ENCODE data around the gene KCNMB3.
"Not testable (repeated sequence)": the region's sequence is repeated elsewhere in the genome, so short reads cannot be mapped to it uniquely, and the experiment has no call there.

KCNMB3 gene

GRCh38 chr3:179263134-179263533 lies 12.2 kb upstream of the KCNMB3 start:
- no peak for DNase-seq

- peak; percentile 9 to 45 for DNase-seq
Observed at GRCh38 chr3:179260949-179261765, 10.2 kb upstream of the KCNMB3 start.

GRCh38 chr3:179259959-179260756 lies 9.2 kb upstream of the KCNMB3 start:
- DNase-seq, result peak in 1 of 2 donors; percentile 10

DNA sequence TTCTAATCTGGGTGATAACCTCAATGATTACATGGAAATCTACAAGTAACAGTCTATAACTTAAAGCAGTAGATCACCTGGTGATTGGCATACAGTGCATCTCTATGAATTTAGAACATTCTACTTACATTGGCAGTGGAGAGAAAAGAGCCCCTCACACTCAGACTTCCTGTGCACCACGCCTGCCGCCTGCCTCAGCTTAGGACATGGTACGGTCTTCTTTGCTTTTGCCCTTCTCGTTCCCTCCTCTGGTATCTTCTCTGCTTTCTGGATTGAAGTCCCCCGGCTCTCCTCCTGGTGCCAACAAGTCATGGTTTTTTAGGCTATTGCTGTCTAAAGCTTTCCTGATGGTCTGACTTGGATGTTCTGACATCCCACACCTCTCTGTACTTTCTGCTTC lies 7.9 kb upstream of the KCNMB3 start:
- DNase-seq, result no peak

GRCh38 chr3:179257742-179258141 lies 6.8 kb upstream of the KCNMB3 start:
- not testable (repeated sequence) for DNase-seq

DNA sequence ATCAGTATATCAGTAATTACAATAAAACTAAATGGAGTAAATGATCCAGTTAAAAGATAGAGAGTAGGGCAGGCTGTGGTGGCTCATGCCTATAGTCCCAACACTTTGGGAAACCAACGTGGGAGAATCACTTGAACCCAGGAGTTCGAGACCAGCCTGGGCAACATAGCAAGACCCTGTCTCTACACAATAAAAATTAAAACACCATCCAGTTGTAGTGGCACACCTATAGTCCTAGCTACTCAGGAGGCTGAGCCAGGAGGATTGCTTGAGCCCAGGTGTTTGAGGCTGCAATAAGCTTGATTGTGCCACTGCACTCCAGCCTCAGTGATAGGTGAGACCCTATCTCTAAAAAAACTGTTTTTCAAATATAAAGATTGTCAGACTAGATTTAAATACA lies 5.9 kb upstream of the KCNMB3 start:
- DNase-seq, result no peak

GRCh38 chr3:179247289-179248015 lies 3.5 kb downstream of the KCNMB3 start:
- peak in 1 of 2 donors; percentile 3 for DNase-seq

DNA sequence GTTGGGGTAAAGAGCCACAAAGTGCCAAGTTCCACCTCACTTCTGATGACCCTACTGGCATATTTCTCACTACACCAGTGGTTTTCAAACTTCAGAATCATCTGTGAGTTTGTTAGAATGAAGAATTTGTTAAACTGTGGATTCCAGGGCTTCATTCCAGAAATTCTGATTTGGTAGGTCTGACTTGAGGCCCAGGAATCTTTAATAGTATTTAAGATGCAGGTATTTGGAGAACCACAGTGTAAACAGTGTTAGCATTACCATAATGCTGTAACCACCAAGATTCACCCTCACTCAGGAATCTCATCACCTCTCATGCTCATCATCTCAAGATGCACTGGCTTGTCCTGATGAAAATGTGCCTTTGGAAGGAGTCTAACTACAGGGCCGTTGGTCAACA lies 6.0 kb downstream of the KCNMB3 start:
- DNase-seq, result no peak

DNA sequence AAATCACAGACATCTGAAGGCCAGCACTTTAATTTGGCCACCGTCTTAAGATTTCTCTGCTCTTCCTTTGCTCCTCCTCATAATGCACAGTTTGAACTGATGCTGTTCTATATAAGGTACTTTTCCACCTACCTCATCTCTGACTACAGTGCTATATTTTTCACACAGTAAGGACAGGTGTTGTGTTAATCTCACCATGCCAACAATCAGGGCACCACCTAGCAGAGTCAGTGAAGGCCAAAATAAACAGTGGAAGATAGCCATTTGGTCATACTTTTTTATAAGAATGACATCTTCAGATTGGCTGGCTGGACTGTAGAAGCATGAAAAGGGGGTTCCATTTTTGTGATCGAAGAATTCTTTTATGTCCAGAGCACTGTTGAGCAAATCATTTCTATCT lies 8.1 kb downstream of the KCNMB3 start:
- not testable (repeated sequence) for DNase-seq

GRCh38 chr3:179240299-179240698 lies 10.6 kb downstream of the KCNMB3 start:
- not testable (repeated sequence) for DNase-seq

GRCh38 chr3:179236669-179237301 lies 14.1 kb downstream of the KCNMB3 start:
- no peak for DNase-seq

- no peak for DNase-seq
Observed at GRCh38 chr3:179234199-179234598, 16.7 kb downstream of the KCNMB3 start.

GRCh38 chr3:179233043-179233442 lies 17.9 kb downstream of the KCNMB3 start:
- no peak for DNase-seq

GRCh38 chr3:179229177-179229576 lies 21.7 kb downstream of the KCNMB3 start:
- no peak for DNase-seq

DNA sequence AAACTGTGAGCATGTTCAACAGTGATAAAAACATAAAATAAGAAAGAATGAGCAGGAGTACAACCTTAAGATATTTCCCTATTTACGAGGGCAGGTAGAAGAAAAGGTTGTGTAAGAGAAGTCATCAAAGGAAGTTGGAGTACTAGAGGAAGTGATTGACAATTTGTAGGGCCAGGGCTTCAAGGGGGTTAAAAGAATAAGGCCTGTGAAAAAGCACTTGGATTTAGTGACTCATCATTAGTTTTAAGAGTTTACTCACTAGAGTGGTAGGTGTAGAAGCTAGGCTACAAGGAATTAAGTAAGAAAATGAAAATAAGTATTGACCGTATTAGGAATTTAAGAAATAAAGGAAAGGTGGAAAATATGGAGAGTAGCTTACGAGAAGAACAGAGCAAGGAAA lies 23.6 kb downstream of the KCNMB3 start:
- no peak for DNase-seq

- DNase-seq, result no peak
Observed at GRCh38 chr3:179224584-179224983, 26.3 kb downstream of the KCNMB3 start.

DNA sequence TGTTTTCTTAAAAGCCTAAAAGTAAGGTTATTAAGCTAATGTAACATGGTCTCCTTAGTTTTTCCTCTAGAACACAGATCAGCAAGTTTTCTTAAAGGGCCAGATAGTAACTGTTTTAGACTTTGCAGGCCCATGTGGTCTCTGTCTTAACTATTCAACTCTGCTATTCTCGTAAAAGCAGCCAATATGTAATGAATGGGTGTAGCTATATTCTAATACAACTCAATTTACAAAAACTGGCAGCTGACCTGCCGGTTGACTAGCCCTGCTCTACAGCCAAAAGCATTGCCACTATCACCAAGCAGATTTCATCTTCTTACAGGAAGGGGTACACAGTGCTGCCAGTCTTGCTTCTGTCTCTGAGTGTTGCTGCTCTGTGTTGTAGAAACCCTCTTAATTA lies 27.4 kb downstream of the KCNMB3 start:
- DNase-seq, result no peak

- not testable (repeated sequence) for DNase-seq
Observed at GRCh38 chr3:179218213-179218612, 32.7 kb downstream of the KCNMB3 start.

DNA sequence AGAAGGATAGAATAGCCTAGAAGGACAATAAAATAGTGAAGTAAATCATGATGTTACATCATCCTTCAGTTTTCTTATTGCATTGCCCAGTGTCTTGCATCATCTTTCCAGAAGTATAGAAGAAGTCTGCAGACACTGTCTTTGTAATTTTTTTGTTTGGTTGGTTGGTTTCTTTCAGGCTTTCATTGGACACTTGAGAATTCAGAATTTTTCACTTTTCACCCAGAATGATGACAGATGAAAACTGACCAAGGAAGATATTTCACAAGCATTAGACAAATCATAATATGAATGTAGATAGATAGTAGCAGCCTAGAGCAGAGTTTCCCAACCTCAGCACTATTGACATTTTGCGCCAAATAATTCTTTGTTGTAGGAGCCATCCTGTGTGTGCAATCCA lies 35.4 kb downstream of the KCNMB3 start:
- peak; percentile 6 to 46 for DNase-seq

DNA sequence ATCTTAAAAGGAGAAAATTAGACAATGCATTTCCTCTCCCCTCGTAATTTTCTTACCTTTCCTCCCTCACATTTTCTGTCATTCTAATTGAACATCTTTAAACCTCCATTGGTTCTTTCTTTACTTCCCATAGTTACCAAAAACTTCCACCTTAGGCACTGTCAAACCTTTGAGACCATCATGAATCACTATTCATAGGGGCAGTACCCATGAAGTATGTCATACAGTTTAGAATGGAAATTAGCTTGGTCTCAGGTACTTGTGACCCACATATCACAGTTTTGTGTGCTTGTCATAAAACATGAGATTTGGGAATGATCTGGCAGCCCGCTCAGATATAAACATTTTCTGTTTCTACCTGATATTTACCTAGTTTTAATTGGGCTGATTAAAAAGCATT lies 50.1 kb downstream of the KCNMB3 start:
- DNase-seq, result no peak

- DNase-seq, result no peak
Observed at GRCh38 chr3:179196700-179197099, 54.2 kb downstream of the KCNMB3 start.

- no peak for DNase-seq
Observed at GRCh38 chr3:179196098-179196497, 54.8 kb downstream of the KCNMB3 start.

- DNase-seq, result no peak
Observed at GRCh38 chr3:179194931-179195330, 56.0 kb downstream of the KCNMB3 start.
